HG02970 (cell line): ENCODE data around the gene TLNRD1.

Source experiments
- ATAC-seq: cut with Tn5 transposase; IDR thresholded peaks from one replicate; pipeline ENCODE4 v1.9.1; 2021; ENCODE audit warnings: mild to moderate bottlenecking, moderate library complexity, moderate number of reproducible peaks; ENCODE audit not compliant: unreplicated experiment, low FRiP score

TLNRD1 gene

GRCh38 chr15:81001152-81002008 lies 657 bp downstream of the TLNRD1 start:
- ATAC-seq, result peak; percentile 39

GRCh38 chr15:81002009-81002330 lies 1.2 kb downstream of the TLNRD1 start:
- no peak for ATAC-seq

GRCh38 chr15:81002331-81003096 lies 1.8 kb downstream of the TLNRD1 start:
- ATAC-seq, result no peak

- no peak for ATAC-seq
Observed at GRCh38 chr15:81003097-81003350, 2.3 kb downstream of the TLNRD1 start.

GRCh38 chr15:81006124-81006523 lies 5.4 kb downstream of the TLNRD1 start:
- ATAC-seq, result no peak

GRCh38 chr15:81007428-81008064 lies 6.8 kb downstream of the TLNRD1 start:
- no peak for ATAC-seq

- no peak for ATAC-seq
Observed at GRCh38 chr15:81008312-81008711, 7.6 kb downstream of the TLNRD1 start.

GRCh38 chr15:81010086-81010485 lies 9.4 kb downstream of the TLNRD1 start:
- no peak for ATAC-seq

- ATAC-seq, result no peak
Observed at GRCh38 chr15:81011593-81011992, 10.9 kb downstream of the TLNRD1 start.

GRCh38 chr15:81012588-81012987 lies 11.9 kb downstream of the TLNRD1 start:
- no peak for ATAC-seq

GRCh38 chr15:81013396-81013929 lies 12.7 kb downstream of the TLNRD1 start:
- ATAC-seq, result no peak

- ATAC-seq, result no peak
Observed at GRCh38 chr15:81014446-81015093, 13.8 kb downstream of the TLNRD1 start.

GRCh38 chr15:81015621-81016488 lies 15.1 kb downstream of the TLNRD1 start:
- ATAC-seq, result no peak

GRCh38 chr15:81016489-81017068 lies 15.9 kb downstream of the TLNRD1 start:
- no peak for ATAC-seq

GRCh38 chr15:81018197-81018596 lies 17.5 kb downstream of the TLNRD1 start:
- no peak for ATAC-seq

- ATAC-seq, result no peak
Observed at GRCh38 chr15:81021321-81021720, 20.6 kb downstream of the TLNRD1 start.

- ATAC-seq, result peak; percentile 89
Observed at GRCh38 chr15:81023483-81024264, 23.0 kb downstream of the TLNRD1 start.

GRCh38 chr15:81024265-81024872 lies 23.6 kb downstream of the TLNRD1 start:
- ATAC-seq, result no peak
